Measurements from ENCODE around the gene COA3.

The COA3 gene

GRCh38 chr17:42754782-42755181, 43.7 kb downstream of the COA3 start:
- Histone ChIP-seq H3K9ac (ENCODE audit: low read length) (no peak overlapping the region), H3K36me3 (ENCODE audit: control insufficient read depth, insufficient read depth, low read length) (no peaks in the 10 kb centered on the region), H3K4me3 (ENCODE audit: low read length) (no peak overlapping the region), H3K27me3 (ENCODE audit: control insufficient read depth, insufficient read depth, low read length) (peaks cover 2% of the 10 kb centered on the region), H3K4me1 (ENCODE audit: control insufficient read depth, insufficient read depth, low read length) (no peaks in the 10 kb centered on the region), H3K9me3 (ENCODE audit: control insufficient read depth, low read length) (no peaks in the 10 kb centered on the region)

GRCh38 chr17:42751628-42752027, 46.9 kb downstream of the COA3 start:
- H3K9ac ChIP-seq (ENCODE audit: low read length): no peak overlapping the region
- no peaks in the 10 kb centered on the region for H3K4me1 ChIP-seq (ENCODE audit: control insufficient read depth, insufficient read depth, low read length)
- no peak overlapping the region for H3K4me3 ChIP-seq (ENCODE audit: low read length)
- H3K27me3 ChIP-seq (ENCODE audit: control insufficient read depth, insufficient read depth, low read length): no peaks in the 10 kb centered on the region
- no peaks in the 10 kb centered on the region for H3K9me3 ChIP-seq (ENCODE audit: control insufficient read depth, low read length)
- no peaks in the 10 kb centered on the region for H3K36me3 ChIP-seq (ENCODE audit: control insufficient read depth, insufficient read depth, low read length)

- Histone ChIP-seq H3K4me1 (ENCODE audit: control insufficient read depth, insufficient read depth, low read length) (no peaks in the 10 kb centered on the region), H3K9me3 (ENCODE audit: control insufficient read depth, low read length) (no peaks in the 10 kb centered on the region), H3K27me3 (ENCODE audit: control insufficient read depth, insufficient read depth, low read length) (no peaks in the 10 kb centered on the region), H3K36me3 (ENCODE audit: control insufficient read depth, insufficient read depth, low read length) (no peaks in the 10 kb centered on the region), H3K9ac (ENCODE audit: low read length) (no peak overlapping the region), H3K4me3 (ENCODE audit: low read length) (no peak overlapping the region)
These were observed 47.7 kb downstream of the COA3 start for GRCh38 chr17:42750739-42751344.

GRCh38 chr17:42748908-42749798, 49.4 kb downstream of the COA3 start:
- H3K9me3 ChIP-seq (ENCODE audit: control insufficient read depth, low read length): no peaks in the 10 kb centered on the region
- peaks cover 4% of the 10 kb centered on the region for H3K4me1 ChIP-seq (ENCODE audit: control insufficient read depth, insufficient read depth, low read length)
- no peaks in the 10 kb centered on the region for H3K36me3 ChIP-seq (ENCODE audit: control insufficient read depth, insufficient read depth, low read length)
- H3K27me3 ChIP-seq (ENCODE audit: control insufficient read depth, insufficient read depth, low read length): no peaks in the 10 kb centered on the region
- H3K4me3 ChIP-seq (ENCODE audit: low read length): no peak overlapping the region
- H3K9ac ChIP-seq (ENCODE audit: low read length): no peak overlapping the region

- Histone ChIP-seq H3K36me3 (ENCODE audit: control insufficient read depth, insufficient read depth, low read length) (no peaks in the 10 kb centered on the region), H3K4me1 (ENCODE audit: control insufficient read depth, insufficient read depth, low read length) (peaks cover 4% of the 10 kb centered on the region), H3K9ac (ENCODE audit: low read length) (no peak overlapping the region), H3K9me3 (ENCODE audit: control insufficient read depth, low read length) (no peaks in the 10 kb centered on the region), H3K27me3 (ENCODE audit: control insufficient read depth, insufficient read depth, low read length) (no peaks in the 10 kb centered on the region), H3K4me3 (ENCODE audit: low read length) (no peak overlapping the region)
These were observed 50.1 kb downstream of the COA3 start for GRCh38 chr17:42748202-42748907.

Measured in mucosa of stomach (tissue), 1 donor.